Panc1 (cell line): ENCODE data around the gene NXPH1. TPM values are rescaled to one million over a fixed set of nuclear protein-coding genes. Genes with fewer than 3 reads are reported as not detected.

ENCODE experiments used
- ATAC-seq: fragments of 200-7000 bp; cut with Tn5 transposase; 2 replicates; pipeline ENCODE4 v1.9.1; 2020; ENCODE audit warnings: mild to moderate bottlenecking, moderate library complexity
- BruUV-seq: library from RNA; stranded (reverse); fragments of 400-500 nt; replicated peaks from 2 replicates; lab custom pipeline; 2021; lab: Mats Ljungman, UMichigan
- CTCF ChIA-PET: fragments of 300-600 bp; sonication (Branson Sonifier 250); formaldehyde crosslinking; loops from one replicate; lab custom pipeline; 2022; ENCODE audit warnings: antibody characterized with exemption; lab: Charles Lee
- POLR2A ChIA-PET: fragments of 300-600 bp; sonication (Branson Sonifier 250); formaldehyde crosslinking; loops from one replicate; lab custom pipeline; 2022; ENCODE audit warnings: antibody characterized with exemption; lab: Charles Lee
- DNase-seq: peaks from one replicate; pipeline ENCODE4 v3.0.0-alpha.2; 2010; ENCODE audit warnings: low read depth, low spot score
- H3K27ac ChIP-seq: 2 replicates; pipeline ENCODE4 v1.5.1; 2011; ENCODE audit warnings: mild to moderate bottlenecking, low read length, inconsistent platforms
- H3K27me3 ChIP-seq: fragments of 200-500 bp; sonication (Bioruptor generic); 2 replicates; pipeline ENCODE4 v1.6.0; 2014; ENCODE audit warnings: low read length, inconsistent platforms; ENCODE audit not compliant: control insufficient read depth, insufficient read depth
- H3K36me3 ChIP-seq: fragments of 200-500 bp; sonication (Bioruptor generic); 2 replicates; pipeline ENCODE4 v1.5.1; 2014; ENCODE audit warnings: inconsistent platforms, mild to moderate bottlenecking, low read length, moderate library complexity; ENCODE audit not compliant: control insufficient read depth, insufficient read depth
- H3K4me1 ChIP-seq: 2 replicates; pipeline ENCODE4 v1.5.1; 2011; ENCODE audit warnings: inconsistent platforms, mild to moderate bottlenecking, low read length, moderate library complexity; ENCODE audit not compliant: control insufficient read depth, insufficient read depth
- H3K4me3 ChIP-seq, 2 experiments: 2 replicates each; pipeline ENCODE4 v1.5.1; 2011 to 2012; ENCODE audit warnings: low read depth in 2 of 2, low read length in 2 of 2, mild to moderate bottlenecking in 2 of 2, inconsistent platforms in 1 of 2, moderate library complexity in 1 of 2
- H3K9me3 ChIP-seq: fragments of 200-500 bp; sonication (Bioruptor generic); 2 replicates; pipeline ENCODE4 v1.5.1; 2014; ENCODE audit warnings: low read depth, mild to moderate bottlenecking, inconsistent platforms, low read length, moderate library complexity; ENCODE audit not compliant: control insufficient read depth, insufficient read depth
- CTCF ChIP-seq: fragments of 450-650 bp; IDR thresholded peaks from 2 replicates; pipeline ENCODE4 v1.5.1; 2017; ENCODE audit warnings: mild to moderate bottlenecking
- POLR2AphosphoS5 ChIP-seq: IDR thresholded peaks from 2 replicates; pipeline ENCODE4 v1.6.1; 2012; ENCODE audit warnings: mild to moderate bottlenecking, low read depth, low read length, moderate library complexity
- REST ChIP-seq, 2 experiments: IDR thresholded peaks; 2 replicates each; pipeline ENCODE4 v1.6.1; 2011 to 2012; ENCODE audit warnings: low read depth in 2 of 2, control low read depth in 1 of 2, low read length in 1 of 2, mild to moderate bottlenecking in 1 of 2, moderate library complexity in 1 of 2; ENCODE audit not compliant: insufficient read depth in 1 of 2
- SIN3A ChIP-seq: IDR thresholded peaks from 2 replicates; pipeline ENCODE4 v1.6.1; 2012; ENCODE audit warnings: low read depth, mild to moderate bottlenecking, low read length, moderate library complexity, borderline replicate concordance; ENCODE audit not compliant: insufficient read depth
- TCF7L2 ChIP-seq: IDR thresholded peaks from 2 replicates; pipeline ENCODE4 v1.6.1; 2011; ENCODE audit warnings: mild to moderate bottlenecking, low read depth, low read length, inconsistent platforms
- in situ Hi-C: cut with HindIII; loops from 2 replicates; pipeline ENCODE4 v1.10.0; 2016; ENCODE audit warnings: low sequenced_read_pairs, low pct_unique_long_range_greater_than_20kb
- intact Hi-C: fragments of 100-400 bp; cut with micrococcal nuclease; formaldehyde crosslinking; loops from one replicate; pipeline ENCODE4 v1.10.0; 2022; ENCODE audit not compliant: unreplicated experiment
- total RNA-seq: library from RNA; stranded (reverse); gene quantifications from one replicate; pipeline ENCODE4 v1.2.1, GENCODE V29; 2021; ENCODE audit not compliant: unreplicated experiment

Gene NXPH1
- total RNA-seq, 1 experiment from 2014 or later = not detected

GRCh38 chr7:8612584-8612983 is 179.2 kb downstream of the NXPH1 start:
- in situ Hi-C loops = no loop called here
- Histone ChIP-seq H3K9me3 (no peaks in the 10 kb centered on the region), H3K36me3 (no peaks in the 10 kb centered on the region), H3K4me1 (no peaks in the 10 kb centered on the region), H3K27me3 (no peaks in the 10 kb centered on the region), H3K27ac (no peak overlapping the region), H3K4me3 (no peak overlapping the region)
- TF ChIP-seq REST (IDR thresholded peaks at IDR 0.05; ENCODE audit: insufficient read depth in 1 of 2, low read depth in 2 of 2, low read length in 1 of 2) (no peak), TCF7L2 (no peak), CTCF (no peak), POLR2AphosphoS5 (no peak), SIN3A (no peak)
- ATAC-seq (no peak), DNase-seq (no peak)
- BruUV-seq = no TSS peak
- CTCF ChIA-PET = interaction anchor here (0.7 kb wide), 1 partner anchor 1108 kb away, joined by 10 read pairs; no protein-coding TSS in a partner anchor
- POLR2A ChIA-PET = no interaction called here
- intact Hi-C loops = no loop called here

GRCh38 chr7:8613191-8613590 is 179.8 kb downstream of the NXPH1 start:
- POLR2A ChIA-PET = no interaction called here
- no peak for DNase-seq
- no TSS peak for BruUV-seq
- Histone ChIP-seq H3K27me3 (no peaks in the 10 kb centered on the region), H3K9me3 (no peaks in the 10 kb centered on the region), H3K36me3 (no peaks in the 10 kb centered on the region), H3K4me1 (no peaks in the 10 kb centered on the region), H3K4me3 (no peak overlapping the region), H3K27ac (no peak overlapping the region)
- no peak for ATAC-seq
- in situ Hi-C loops (no loop called here), intact Hi-C loops (no loop called here)
- CTCF ChIA-PET = no interaction called here
- TF ChIP-seq SIN3A = no peak

GRCh38 chr7:8615019-8615418 is 181.6 kb downstream of the NXPH1 start:
- no TSS peak for BruUV-seq
- intact Hi-C loops = no loop called here

More at GRCh38 chr7:8615019-8615418, 181.6 kb downstream of the NXPH1 start:
- TF ChIP-seq POLR2AphosphoS5 (no peak), TCF7L2 (no peak), CTCF (no peak)
- Histone ChIP-seq H3K36me3 (no peaks in the 10 kb centered on the region), H3K4me1 (no peaks in the 10 kb centered on the region), H3K9me3 (no peaks in the 10 kb centered on the region), H3K27ac (no peak overlapping the region), H3K4me3 (no peak overlapping the region), H3K27me3 (no peaks in the 10 kb centered on the region)
- CTCF ChIA-PET = interaction anchor here (0.7 to 1.0 kb wide), 2 partner anchors 10 to 82 kb away, joined by 3 read pairs; no protein-coding TSS in a partner anchor
- in situ Hi-C loops = no loop called here
- ATAC-seq (no peak), DNase-seq (no peak)
- POLR2A ChIA-PET = no interaction called here
